H1 (cell line): Measurements from ENCODE around the gene CCDC184. TPM values are rescaled to one million over a fixed set of nuclear protein-coding genes. Genes with fewer than 3 reads are reported as not detected.

Source experiments
- CTCF ChIA-PET: fragments of 300-600 bp; sonication (Branson Sonifier 250); formaldehyde crosslinking; loops from one replicate; lab custom pipeline; 2021; ENCODE audit not compliant: partially characterized antibody; lab: Charles Lee
- POLR2A ChIA-PET: fragments of 300-600 bp; sonication (Branson Sonifier 250); formaldehyde crosslinking; loops from one replicate; lab custom pipeline; 2021; ENCODE audit warnings: inconsistent platforms; ENCODE audit not compliant: partially characterized antibody; lab: Charles Lee
- DNase-seq, 2 experiments: peaks; one replicate each; pipeline versions ENCODE4 v3.0.0 to v3.0.0-alpha.2; 2010 to 2022; ENCODE audit warnings: low spot score in 2 of 2, low read depth in 1 of 2, mixed read lengths in 1 of 2
- FAIRE-seq: peaks from 2 replicates; lab custom pipeline; 2011; peaks lifted over from hg19 to GRCh38; lab: Jason Lieb, UNC
- H2AFZ ChIP-seq: 2 replicates; pipeline ENCODE4 v1.8.1; 2012; ENCODE audit warnings: low read length, inconsistent platforms
- H2AK5ac ChIP-seq: 2 replicates; pipeline ENCODE4 v1.6.1; 2013; ENCODE audit warnings: low read depth, low read length
- H2BK120ac ChIP-seq: replicated peaks from 2 replicates; pipeline ENCODE3; 2013; ENCODE audit warnings: low read depth, low read length, inconsistent platforms
- H2BK12ac ChIP-seq: 2 replicates; pipeline ENCODE4 v1.6.1; 2013; ENCODE audit warnings: low read depth, low read length
- H2BK15ac ChIP-seq: 2 replicates; pipeline ENCODE4 v1.6.1; 2013; ENCODE audit warnings: low read length
- H2BK20ac ChIP-seq: 2 replicates; pipeline ENCODE4 v1.6.1; 2013; ENCODE audit warnings: low read length
- H2BK5ac ChIP-seq: 2 replicates; pipeline ENCODE4 v1.6.1; 2013; ENCODE audit warnings: low read depth, low read length
- H3K14ac ChIP-seq: 2 replicates; pipeline ENCODE4 v1.6.1; 2013; ENCODE audit warnings: inconsistent platforms; ENCODE audit not compliant: insufficient read length
- H3K18ac ChIP-seq: 2 replicates; pipeline ENCODE4 v1.6.1; 2013; ENCODE audit warnings: low read length; ENCODE audit errors: extremely low read depth
- H3K23ac ChIP-seq: 2 replicates; pipeline ENCODE4 v1.6.1; 2013; ENCODE audit warnings: inconsistent platforms; ENCODE audit not compliant: insufficient read length
- H3K23me2 ChIP-seq: 2 replicates; pipeline ENCODE4 v1.6.1; 2013; ENCODE audit warnings: low read depth, low read length
- H3K27ac ChIP-seq: 2 replicates; pipeline ENCODE4 v1.6.1; 2011; ENCODE audit warnings: low read depth, low read length, inconsistent platforms
- H3K27me3 ChIP-seq, 4 experiments: replicated peaks in 1 of 4; 1 replicate in 1 of 4; 2 replicates in 3 of 4; pipeline versions ENCODE4 v1.6.1 to v1.8.1; 2011 to 2013; ENCODE audit warnings: low read length in 3 of 4, mild to moderate bottlenecking in 3 of 4, inconsistent platforms in 2 of 4, mixed read lengths in 2 of 4, moderate library complexity in 1 of 4; ENCODE audit not compliant: control insufficient read depth in 3 of 4, insufficient read depth in 3 of 4; ENCODE audit errors: extremely low read depth in 1 of 4
- H3K36me3 ChIP-seq, 4 experiments: 2 replicates each; pipeline versions ENCODE4 v1.6.1 to v1.8.1; 2011 to 2013; ENCODE audit warnings: mild to moderate bottlenecking in 4 of 4, low read length in 3 of 4, moderate library complexity in 2 of 4, control low read depth in 1 of 4, inconsistent platforms in 1 of 4; ENCODE audit not compliant: insufficient read depth in 4 of 4, control insufficient read depth in 2 of 4
- H3K4ac ChIP-seq: replicated peaks from 2 replicates; pipeline ENCODE3; 2013; ENCODE audit warnings: low read length, low read depth, mixed read lengths, inconsistent platforms; ENCODE audit not compliant: insufficient read length
- H3K4me1 ChIP-seq, 4 experiments: replicated peaks in 1 of 4; 1 replicate in 1 of 4; 2 replicates in 3 of 4; pipeline versions ENCODE4 v1.6.1 to v1.8.1; 2011 to 2013; ENCODE audit warnings: low read length in 3 of 4, inconsistent platforms in 2 of 4, mixed read lengths in 1 of 4; ENCODE audit not compliant: insufficient read depth in 4 of 4, control insufficient read depth in 3 of 4
- H3K4me2 ChIP-seq, 2 experiments: 2 replicates each; pipeline versions ENCODE4 v1.6.1 to v1.8.1; 2011 to 2013; ENCODE audit warnings: low read depth in 2 of 2, low read length in 2 of 2, control low read depth in 1 of 2, inconsistent platforms in 1 of 2, mild to moderate bottlenecking in 1 of 2; ENCODE audit not compliant: insufficient read depth in 1 of 2
- H3K4me3 ChIP-seq, 4 experiments: fragments of 200-600, 300-600 bp in 1 of 4; sonication (generic), shearing (Covaris generic), sonication (Bioruptor Twin) in 1 of 4; 2 replicates each; pipeline versions ENCODE4 v1.5.1 to v1.8.1; 2011 to 2016; ENCODE audit warnings: low read length in 4 of 4, low read depth in 3 of 4, control low read depth in 2 of 4, inconsistent platforms in 2 of 4, mild to moderate bottlenecking in 2 of 4, mixed read lengths in 1 of 4, moderate library complexity in 1 of 4; ENCODE audit not compliant: insufficient read depth in 2 of 4; ENCODE audit errors: extremely low read depth in 1 of 4
- H3K56ac ChIP-seq: replicated peaks from 2 replicates; pipeline ENCODE3; 2013; ENCODE audit warnings: low read depth, mild to moderate bottlenecking, mixed read lengths, low read length, inconsistent platforms; ENCODE audit not compliant: insufficient read length
- H3K79me1 ChIP-seq: 2 replicates; pipeline ENCODE4 v1.6.1; 2013; ENCODE audit warnings: low read depth, low read length, control low read depth
- H3K79me2 ChIP-seq, 2 experiments: 2 replicates each; pipeline versions ENCODE4 v1.6.1 to v1.8.1; 2012 to 2013; ENCODE audit warnings: low read length in 2 of 2, mild to moderate bottlenecking in 2 of 2, inconsistent platforms in 1 of 2; ENCODE audit not compliant: insufficient read depth in 2 of 2, control insufficient read depth in 1 of 2
- H3K9ac ChIP-seq, 4 experiments: replicated peaks in 1 of 4; 1 replicate in 1 of 4; 2 replicates in 3 of 4; pipeline versions ENCODE4 v1.6.1 to v1.8.1; 2011 to 2013; ENCODE audit warnings: low read depth in 3 of 4, low read length in 3 of 4, control low read depth in 2 of 4, mild to moderate bottlenecking in 2 of 4, moderate library complexity in 2 of 4, inconsistent platforms in 1 of 4; ENCODE audit errors: extremely low read depth in 1 of 4
- H3K9me3 ChIP-seq, 2 experiments: 2 replicates each; pipeline versions ENCODE4 v1.6.1 to v1.8.1; 2012 to 2013; ENCODE audit warnings: mild to moderate bottlenecking in 2 of 2, moderate library complexity in 2 of 2, control low read depth in 1 of 2, inconsistent platforms in 1 of 2, low read depth in 1 of 2, low read length in 1 of 2, mixed read lengths in 1 of 2; ENCODE audit not compliant: insufficient read depth in 2 of 2
- H4K20me1 ChIP-seq, 2 experiments: replicated peaks in 1 of 2; 2 replicates each; pipeline versions ENCODE3 to v1.8.1; 2011 to 2013; ENCODE audit warnings: inconsistent platforms in 2 of 2, low read length in 2 of 2, mild to moderate bottlenecking in 1 of 2; ENCODE audit not compliant: insufficient read depth in 2 of 2, control insufficient read depth in 1 of 2
- H4K5ac ChIP-seq: 2 replicates; pipeline ENCODE4 v1.6.1; 2013; ENCODE audit warnings: low read length, low read depth, mixed read lengths, inconsistent platforms; ENCODE audit not compliant: insufficient read length
- H4K8ac ChIP-seq: 2 replicates; pipeline ENCODE4 v1.8.0; 2013; ENCODE audit warnings: mild to moderate bottlenecking, moderate library complexity, low read length, inconsistent platforms; ENCODE audit not compliant: insufficient read depth; ENCODE audit errors: extremely low read depth
- H4K91ac ChIP-seq: replicated peaks from 2 replicates; pipeline ENCODE3; 2013; ENCODE audit warnings: low read length, mixed read lengths, inconsistent platforms; ENCODE audit not compliant: insufficient read length
- E2F6 ChIP-seq: IDR thresholded peaks from 2 replicates; pipeline ENCODE4 v1.6.1; 2012; ENCODE audit warnings: inconsistent platforms
- GABPA ChIP-seq: IDR thresholded peaks from 2 replicates; pipeline ENCODE4 v1.6.1; 2011; ENCODE audit warnings: mild to moderate bottlenecking, low read length, moderate library complexity, borderline replicate concordance; ENCODE audit not compliant: insufficient read depth
- GTF2F1 ChIP-seq: IDR thresholded peaks from 2 replicates; pipeline ENCODE4 v1.6.1; 2012; ENCODE audit warnings: low read depth, low read length, improper control_type of control experiment, borderline replicate concordance
- HDAC2 ChIP-seq, 2 experiments: fragments of 300-600 bp in 1 of 2; sonication (generic) in 1 of 2; IDR thresholded peaks; 2 replicates each; pipeline ENCODE4 v1.6.1; 2011 to 2012; ENCODE audit warnings: low read depth in 2 of 2, low read length in 2 of 2, mild to moderate bottlenecking in 2 of 2, moderate library complexity in 2 of 2, borderline replicate concordance in 1 of 2, inconsistent platforms in 1 of 2
- JUN ChIP-seq: IDR thresholded peaks from 2 replicates; pipeline ENCODE4 v1.6.1; 2011; ENCODE audit warnings: low read depth, mild to moderate bottlenecking, improper control_type of control experiment, low read length
- JUND ChIP-seq: IDR thresholded peaks from 2 replicates; pipeline ENCODE4 v1.6.1; 2011; ENCODE audit warnings: mild to moderate bottlenecking, improper control_type of control experiment, low read length
- KDM4A ChIP-seq: IDR thresholded peaks from one replicate; pipeline ENCODE4 v1.7.1; 2012; ENCODE audit warnings: low read depth, mild to moderate bottlenecking, moderate library complexity, low read length, inconsistent platforms; ENCODE audit not compliant: severe bottlenecking
- POU5F1 ChIP-seq: IDR thresholded peaks from 2 replicates; pipeline ENCODE4 v1.6.1; 2011; ENCODE audit warnings: low read depth, mild to moderate bottlenecking, low read length, moderate library complexity
- TAF7 ChIP-seq: optimal IDR thresholded peaks from 2 replicates; pipeline ENCODE3; 2011; ENCODE audit warnings: low read depth, mild to moderate bottlenecking, inconsistent platforms, low read length, moderate library complexity, borderline replicate concordance
- TBP ChIP-seq: IDR thresholded peaks from 2 replicates; pipeline ENCODE4 v1.6.1; 2011; ENCODE audit warnings: low read depth, low read length, improper control_type of control experiment
- USF2 ChIP-seq: IDR thresholded peaks from 2 replicates; pipeline ENCODE4 v1.6.1; 2011; ENCODE audit warnings: low read length, improper control_type of control experiment
- polyA plus RNA-seq, 7 experiments: library from polyadenylated mRNA; depleted of rRNA in 3 of 7; stranded (reverse) in 5 of 7; unstranded in 2 of 7; fragments of >200 nt in 5 of 7; fragments of 200-250 nt in 2 of 7; gene quantifications; 1 replicate in 5 of 7; 2 replicates in 1 of 7; 4 replicates in 1 of 7; pipeline versions ENCODE4 v1.2.1 to v1.2.3, GENCODE V29; 2011 to 2013; ENCODE audit warnings: missing spikeins in 2 of 7, mixed read lengths in 2 of 7
- total RNA-seq: library from RNA; stranded (reverse); fragmentation: NEBNext Ultra II Directional; extraction: Animal tissue kit (Norgen Biotek cat#: 25700); gene quantifications from 2 replicates; pipeline ENCODE4 v1.2.1, GENCODE V29; 2021
- TF ChIP-seq, protein P1 (sequence below): IDR thresholded peaks from 2 replicates; pipeline ENCODE4 v1.6.1; 2012; ENCODE audit warnings: inconsistent platforms

Gene CCDC184
- total and polyA plus RNA-seq, 2 of the 8 experiments (the other 6 are each of a cell fraction or from before 2014, with no cell fraction given), result 2.2 to 3.0 TPM

DNA sequence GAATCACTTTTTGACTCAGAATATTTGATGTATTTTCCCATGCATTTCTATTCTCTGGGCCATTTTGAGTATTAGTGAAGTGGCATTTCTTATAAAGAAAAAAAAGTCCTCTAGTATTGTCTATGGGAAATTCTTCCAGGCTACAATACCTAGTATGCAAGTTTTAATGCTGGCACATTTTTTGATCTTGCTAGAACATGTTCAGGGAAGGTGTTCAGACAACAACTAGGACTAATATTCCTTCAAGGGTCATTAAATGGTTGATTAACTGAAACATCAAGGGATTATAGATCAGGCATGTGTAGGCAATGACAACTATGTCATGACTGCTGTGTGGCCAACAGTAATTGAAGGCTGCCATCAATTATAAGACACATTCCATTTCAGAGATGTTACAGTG is 7.7 kb downstream of the CCDC184 start:
- Histone ChIP-seq H2BK12ac (no peak overlapping the region), H3K23ac (no peak overlapping the region), H3K9me3 (no peaks in the 10 kb centered on the region), H3K79me2 (no peaks in the 10 kb centered on the region), H2BK5ac (no peak overlapping the region), H2AK5ac (no peak overlapping the region), H4K8ac (no peak overlapping the region), H3K4me2 (no peak overlapping the region), H3K14ac (no peak overlapping the region), H3K23me2 (no peaks in the 10 kb centered on the region; the same call in 1 of the 2 replicates), H2BK20ac (no peak overlapping the region), H2BK120ac (no peak overlapping the region), H3K56ac (no peak overlapping the region), H3K9ac (no peak overlapping the region), H3K79me1 (no peaks in the 10 kb centered on the region), H3K4me3 (no peak overlapping the region), H3K4ac (no peak overlapping the region), H3K27ac (no peak overlapping the region), H4K20me1 (no peaks in the 10 kb centered on the region), H4K5ac (no peak overlapping the region), H2BK15ac (no peak overlapping the region), H3K4me1 (no peaks in the 10 kb centered on the region), H4K91ac (no peak overlapping the region), H3K27me3 (peaks cover 0 to under 1% (median 0%) of the 10 kb centered on the region in 4 experiments; a peak in 2 of 7 replicates), H2AFZ (no peak overlapping the region), H3K18ac (no peak overlapping the region), H3K36me3 (no peaks in the 10 kb centered on the region)
- FAIRE-seq (no peak), DNase-seq (no peak)
- POLR2A ChIA-PET, result no interaction called here
- CTCF ChIA-PET, result no interaction called here
- no peak for TF ChIP-seq USF2
- TF ChIP-seq GTF2F1, result no peak
- TF ChIP-seq JUN, result no peak
- no peak for TF ChIP-seq POU5F1
- no peak for TF ChIP-seq JUND
- no peak for TF ChIP-seq KDM4A
- TF ChIP-seq GABPA, result no peak
- TF ChIP-seq E2F6, result no peak
- TF ChIP-seq TAF7, result no peak
- TF ChIP-seq, protein P1, sequence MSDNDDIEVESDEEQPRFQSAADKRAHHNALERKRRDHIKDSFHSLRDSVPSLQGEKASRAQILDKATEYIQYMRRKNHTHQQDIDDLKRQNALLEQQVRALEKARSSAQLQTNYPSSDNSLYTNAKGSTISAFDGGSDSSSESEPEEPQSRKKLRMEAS, result no peak
- no peak for TF ChIP-seq TBP
- TF ChIP-seq HDAC2 (IDR thresholded peaks at IDR 0.05; ENCODE audit: borderline replicate concordance in 1 of 2, low read depth in 2 of 2, low read length in 2 of 2), result no peak
